ENCODE data around the gene AOX1. TPM values are rescaled to one million over a fixed set of nuclear protein-coding genes. Genes with fewer than 3 reads are reported as not detected.

The AOX1 gene
- total RNA-seq, 1 experiment from 2014 or later = 57.2 TPM

GRCh38 chr2:200662727-200663126 lies 76.9 kb downstream of the AOX1 start:
- no peak overlapping the region for H3K9ac ChIP-seq (ENCODE audit: low read length)
- no TSS peak for BruUV-seq (replicated peaks)
- H3K4me3 ChIP-seq (ENCODE audit: low read length) = no peak overlapping the region
- no peaks in the 10 kb centered on the region for H3F3A ChIP-seq (ENCODE audit: low read length, unreplicated experiment)
- H2AFZ ChIP-seq (ENCODE audit: low read length) = no peak overlapping the region; the same call in 1 of the 2 replicates
- DNase-seq (peak; percentile 95), ATAC-seq (peak; percentile 86)
- no peaks in the 10 kb centered on the region for H4K20me1 ChIP-seq (ENCODE audit: low read length)
- intact Hi-C loops (cut with micrococcal nuclease) = loop anchor here (2.0 kb wide), 1 partner anchor 40 kb away; no protein-coding TSS in a partner anchor
- no peak for TF ChIP-seq EZH2phosphoT487 (IDR thresholded peaks at IDR 0.05; ENCODE audit: borderline replicate concordance, low read length)
- TF ChIP-seq EZH2 (IDR thresholded peaks at IDR 0.05; ENCODE audit: low read length, unreplicated experiment) = no peak
- no peak for TF ChIP-seq CTCF (conservative IDR thresholded peaks at IDR 0.05; ENCODE audit: low read depth, low read length)
- no peaks in the 10 kb centered on the region for H3K79me2 ChIP-seq (ENCODE audit: low read length)
- peak overlapping the region; percentile 31 for H3K4me2 ChIP-seq (ENCODE audit: low read length)
- 0 out of 2 replicates have a peak, but pooled peaks cover 3% of the 10 kb centered on the region for H3K36me3 ChIP-seq (ENCODE audit: low read depth, low read length)
- no peaks in the 10 kb centered on the region for H3K9me2 ChIP-seq (replicated peaks; ENCODE audit: low read length)
- ChIA-PET POLR2A (ENCODE audit: unreplicated experiment) (no interaction called here), CTCF (interaction anchor here (0.6 kb wide), 1 partner anchor 117 kb away, joined by 4 read pairs; no protein-coding TSS in a partner anchor)
- peak overlapping the region; percentile 55 for H3K27ac ChIP-seq (ENCODE audit: low read length)
- peaks cover 47% of the 10 kb centered on the region for H3K4me1 ChIP-seq (ENCODE audit: insufficient read depth, low read length)
- no peaks in the 10 kb centered on the region for H3K27me3 ChIP-seq (ENCODE audit: low read length)
- H3K9me3 ChIP-seq (ENCODE audit: low read length) = no peaks in the 10 kb centered on the region

- Histone ChIP-seq H3K79me2 (ENCODE audit: low read length) (no peaks in the 10 kb centered on the region), H3K4me1 (ENCODE audit: insufficient read depth, low read length) (peaks cover 47% of the 10 kb centered on the region), H3K36me3 (ENCODE audit: low read depth, low read length) (0 out of 2 replicates have a peak, but pooled peaks cover 3% of the 10 kb centered on the region), H4K20me1 (ENCODE audit: low read length) (no peaks in the 10 kb centered on the region), H3K4me2 (ENCODE audit: low read length) (no peak overlapping the region), H3K27me3 (ENCODE audit: low read length) (no peaks in the 10 kb centered on the region), H3K4me3 (ENCODE audit: low read length) (no peak overlapping the region), H3K9ac (ENCODE audit: low read length) (no peak overlapping the region), H3K9me3 (ENCODE audit: low read length) (no peaks in the 10 kb centered on the region), H2AFZ (ENCODE audit: low read length) (no peak overlapping the region), H3F3A (ENCODE audit: low read length, unreplicated experiment) (no peaks in the 10 kb centered on the region), H3K9me2 (replicated peaks; ENCODE audit: low read length) (no peaks in the 10 kb centered on the region), H3K27ac (ENCODE audit: low read length) (no peak overlapping the region)
- ChIA-PET CTCF (no interaction called here), POLR2A (ENCODE audit: unreplicated experiment) (no interaction called here)
- BruUV-seq (replicated peaks) = no TSS peak
- intact Hi-C loops (cut with micrococcal nuclease) = no loop called here
- DNase-seq = peak; percentile 23
- no peak for ATAC-seq
- no peak for TF ChIP-seq EZH2 (IDR thresholded peaks at IDR 0.05; ENCODE audit: low read length, unreplicated experiment)
- no peak for TF ChIP-seq CTCF (conservative IDR thresholded peaks at IDR 0.05; ENCODE audit: low read depth, low read length)
- TF ChIP-seq EZH2phosphoT487 (IDR thresholded peaks at IDR 0.05; ENCODE audit: borderline replicate concordance, low read length) = no peak
Measured at GRCh38 chr2:200664770-200665494, 79.1 kb downstream of the AOX1 start.
